Neural progenitor cell (in vitro differentiated cells): Measurements from ENCODE around the gene PAK4. TPM values are rescaled to one million over a fixed set of nuclear protein-coding genes. Genes with fewer than 3 reads are reported as not detected.

Experiments
- DNase-seq: peaks from one replicate; pipeline ENCODE4 v3.0.0-alpha.2; 2016; ENCODE audit warnings: low spot score
- H2AFZ ChIP-seq: fragments of 200-600 bp; sonication (generic); replicated peaks from 2 replicates; pipeline ENCODE4 v1.6.1; 2016; ENCODE audit warnings: antibody characterized with exemption
- H3F3A ChIP-seq: fragments of 200-600 bp; sonication (generic); 2 replicates; pipeline ENCODE4 v1.6.1; 2016; ENCODE audit warnings: antibody characterized with exemption, low read depth
- H3K27ac ChIP-seq: fragments of 200-600 bp; sonication (generic); 2 replicates; pipeline ENCODE4 v1.5.1; 2016; ENCODE audit warnings: mild to moderate bottlenecking
- H3K27me3 ChIP-seq: fragments of 200-600 bp; sonication (generic); 2 replicates; pipeline ENCODE4 v1.6.1; 2016; ENCODE audit warnings: mild to moderate bottlenecking, moderate library complexity
- H3K36me3 ChIP-seq: fragments of 200-600 bp; sonication (generic); 2 replicates; pipeline ENCODE4 v1.5.1; 2016
- H3K4me1 ChIP-seq: fragments of 200-600 bp; sonication (generic); 2 replicates; pipeline ENCODE4 v1.6.1; 2016; ENCODE audit warnings: mixed run types
- H3K4me2 ChIP-seq: fragments of 200-600 bp; sonication (generic); 2 replicates; pipeline ENCODE4 v1.6.1; 2016
- H3K4me3 ChIP-seq: fragments of 200-600 bp; sonication (generic); 2 replicates; pipeline ENCODE4 v1.5.1; 2016
- H3K79me2 ChIP-seq: fragments of 200-600 bp; sonication (generic); 2 replicates; pipeline ENCODE4 v1.6.1; 2016; ENCODE audit warnings: low read depth
- H3K9ac ChIP-seq: fragments of 200-600 bp; sonication (generic); 2 replicates; pipeline ENCODE4 v1.6.1; 2016
- H3K9me3 ChIP-seq: fragments of 200-600 bp; sonication (generic); 2 replicates; pipeline ENCODE4 v1.5.1; 2016; ENCODE audit warnings: low read depth
- H4K20me1 ChIP-seq: fragments of 200-600 bp; sonication (generic); 2 replicates; pipeline ENCODE4 v1.6.1; 2016; ENCODE audit warnings: low read depth
- H3K27ac Mint-ChIP-seq: 3 replicates; pipeline ENCODE4 v1.8.0; 2021; ENCODE audit warnings: mixed read lengths
- H3K27me3 Mint-ChIP-seq: 2 replicates; pipeline ENCODE4 v1.8.0; 2022; ENCODE audit warnings: low read depth, mild to moderate bottlenecking, inconsistent platforms, moderate library complexity, mixed read lengths; ENCODE audit not compliant: insufficient read depth
- H3K36me3 Mint-ChIP-seq: 3 replicates; pipeline ENCODE4 v1.8.0; 2021; ENCODE audit warnings: mixed read lengths
- H3K4me1 Mint-ChIP-seq: 3 replicates; pipeline ENCODE4 v1.8.0; 2021; ENCODE audit warnings: mixed read lengths
- H3K4me3 Mint-ChIP-seq: 3 replicates; pipeline ENCODE4 v1.8.0; 2021; ENCODE audit warnings: mild to moderate bottlenecking, moderate library complexity, mixed read lengths
- H3K9me3 Mint-ChIP-seq: 3 replicates; pipeline ENCODE4 v1.8.0; 2020; ENCODE audit warnings: mixed read lengths
- CTCF ChIP-seq: fragments of 200-600 bp; sonication (generic); IDR thresholded peaks from 2 replicates; pipeline ENCODE4 v1.5.1; 2017; ENCODE audit warnings: antibody characterized with exemption, mild to moderate bottlenecking
- EZH2 ChIP-seq: fragments of 200-600 bp; sonication (generic); IDR thresholded peaks from 2 replicates; pipeline ENCODE4 v1.6.1; 2017; ENCODE audit warnings: antibody characterized with exemption, mild to moderate bottlenecking, moderate library complexity
- EZH2phosphoT487 ChIP-seq: fragments of 200-600 bp; sonication (generic); IDR thresholded peaks from 2 replicates; pipeline ENCODE4 v1.6.1; 2017; ENCODE audit warnings: antibody characterized with exemption
- total RNA-seq: library from RNA; depleted of rRNA; stranded (reverse); fragments of >200 nt; gene quantifications from 2 replicates; pipeline ENCODE4 v1.2.3, GENCODE V29; 2015; ENCODE audit warnings: low replicate concordance

Gene PAK4
- total RNA-seq, 1 donor from 2014 or later: 9.7 TPM

- Mint-ChIP-seq H3K27ac (no peak overlapping the region), H3K4me3 (no peak overlapping the region), H3K36me3 (no peaks in the 10 kb centered on the region), H3K27me3 (peaks cover 44% of the 10 kb centered on the region), H3K4me1 (no peaks in the 10 kb centered on the region), H3K9me3 (no peaks in the 10 kb centered on the region)
- DNase-seq: no peak
- Histone ChIP-seq H4K20me1 (peaks cover 2% of the 10 kb centered on the region), H3K79me2 (no peaks in the 10 kb centered on the region), H3F3A (no peaks in the 10 kb centered on the region), H3K4me3 (no peak overlapping the region), H3K4me2 (no peak overlapping the region), H3K27ac (no peak overlapping the region), H3K36me3 (no peaks in the 10 kb centered on the region), H3K27me3 (peaks cover 64% of the 10 kb centered on the region), H3K9me3 (no peaks in the 10 kb centered on the region), H3K4me1 (peaks cover 5% of the 10 kb centered on the region), H3K9ac (no peak overlapping the region), H2AFZ (no peak overlapping the region)
- TF ChIP-seq EZH2phosphoT487 (no peak), CTCF (no peak), EZH2 (no peak)
These were observed 45.2 kb upstream of the PAK4 start for GRCh38 chr19:39080431-39080830.

GRCh38 chr19:39082167-39082566 lies 43.4 kb upstream of the PAK4 start:
- no peak overlapping the region for H2AFZ ChIP-seq
- Mint-ChIP-seq H3K27me3 (peaks cover 46% of the 10 kb centered on the region), H3K36me3 (no peaks in the 10 kb centered on the region), H3K9me3 (no peaks in the 10 kb centered on the region), H3K4me1 (no peaks in the 10 kb centered on the region), H3K27ac (no peak overlapping the region), H3K4me3 (no peak overlapping the region)
- H3K27ac ChIP-seq: no peak overlapping the region
- H3K27me3 ChIP-seq: peaks cover 82% of the 10 kb centered on the region
- H3K4me3 ChIP-seq: no peak overlapping the region
- no peaks in the 10 kb centered on the region for H3F3A ChIP-seq
- H3K79me2 ChIP-seq: no peaks in the 10 kb centered on the region
- peaks cover 2% of the 10 kb centered on the region for H4K20me1 ChIP-seq
- no peaks in the 10 kb centered on the region for H3K36me3 ChIP-seq
- no peak overlapping the region for H3K4me2 ChIP-seq
- H3K4me1 ChIP-seq: peaks cover 5% of the 10 kb centered on the region
- DNase-seq: no peak
- TF ChIP-seq EZH2phosphoT487 (no peak), CTCF (no peak), EZH2 (no peak)
- H3K9ac ChIP-seq: no peak overlapping the region
- no peaks in the 10 kb centered on the region for H3K9me3 ChIP-seq

GRCh38 chr19:39082745-39083598 lies 42.6 kb upstream of the PAK4 start:
- no peak for TF ChIP-seq CTCF
- no peak for TF ChIP-seq EZH2phosphoT487
- no peak for TF ChIP-seq EZH2
- Mint-ChIP-seq H3K27ac (no peak overlapping the region), H3K9me3 (no peaks in the 10 kb centered on the region), H3K4me3 (peak overlapping the region; percentile 57), H3K27me3 (peaks cover 46% of the 10 kb centered on the region), H3K4me1 (no peaks in the 10 kb centered on the region), H3K36me3 (no peaks in the 10 kb centered on the region)
- no peak overlapping the region for H3K9ac ChIP-seq
- no peaks in the 10 kb centered on the region for H3K79me2 ChIP-seq
- H3K4me3 ChIP-seq: no peak overlapping the region
- H3F3A ChIP-seq: no peaks in the 10 kb centered on the region
- H2AFZ ChIP-seq: peak overlapping the region; percentile 87
- H3K27me3 ChIP-seq: peaks cover 88% of the 10 kb centered on the region
- no peaks in the 10 kb centered on the region for H3K36me3 ChIP-seq
- no peak overlapping the region for H3K27ac ChIP-seq
- H4K20me1 ChIP-seq: peaks cover 2% of the 10 kb centered on the region
- H3K9me3 ChIP-seq: no peaks in the 10 kb centered on the region
- DNase-seq: no peak
- peaks cover 5% of the 10 kb centered on the region for H3K4me1 ChIP-seq
- H3K4me2 ChIP-seq: peak overlapping the region; percentile 79
